KMS-11 (cell line): ENCODE data around the gene RNH1.

ENCODE experiments used
- H2AFZ ChIP-seq: fragments of 200-600 bp; sonication (generic); 2 replicates; pipeline ENCODE4 v1.6.1; 2016; ENCODE audit warnings: antibody characterized with exemption, mixed run types, low read depth
- H3K27ac ChIP-seq: fragments of 200-600 bp; sonication (generic); 2 replicates; pipeline ENCODE4 v1.6.1; 2016; ENCODE audit warnings: mild to moderate bottlenecking, mixed run types
- H3K27me3 ChIP-seq: fragments of 200-600 bp; sonication (generic); 2 replicates; pipeline ENCODE4 v1.6.1; 2017; ENCODE audit warnings: mild to moderate bottlenecking, low read depth, mixed run types, moderate library complexity; ENCODE audit not compliant: insufficient read depth
- H3K36me3 ChIP-seq: fragments of 200-600 bp; sonication (generic); 2 replicates; pipeline ENCODE4 v1.6.1; 2017; ENCODE audit warnings: mild to moderate bottlenecking, mixed run types; ENCODE audit not compliant: insufficient read depth
- H3K4me1 ChIP-seq: fragments of 200-600 bp; sonication (generic); 2 replicates; pipeline ENCODE4 v1.6.1; 2016; ENCODE audit warnings: mild to moderate bottlenecking, low read depth, mixed run types; ENCODE audit not compliant: poor library complexity, severe bottlenecking
- H3K4me2 ChIP-seq: fragments of 200-600 bp; sonication (generic); 2 replicates; pipeline ENCODE4 v1.7.0; 2016; ENCODE audit warnings: mild to moderate bottlenecking, mixed run types
- H3K4me3 ChIP-seq: fragments of 200-600 bp; sonication (generic); IDR thresholded peaks from 2 replicates; pipeline ENCODE4 v1.6.1; 2017; ENCODE audit warnings: low read depth, low read length, mixed read lengths; ENCODE audit not compliant: insufficient read depth
- H3K79me2 ChIP-seq: fragments of 200-600 bp; sonication (generic); 2 replicates; pipeline ENCODE4 v1.6.1; 2016; ENCODE audit warnings: low read depth, mixed run types; ENCODE audit not compliant: insufficient read depth
- H3K9ac ChIP-seq: fragments of 200-600 bp; sonication (generic); 2 replicates; pipeline ENCODE4 v1.6.1; 2016; ENCODE audit warnings: mild to moderate bottlenecking, mixed run types
- H4K20me1 ChIP-seq: fragments of 200-600 bp; sonication (generic); 2 replicates; pipeline ENCODE4 v1.6.1; 2016; ENCODE audit warnings: mild to moderate bottlenecking, mixed run types; ENCODE audit not compliant: insufficient read depth
- TF ChIP-seq, protein P1 (sequence below): fragments of 200-600 bp; sonication (generic); conservative IDR thresholded peaks from 2 replicates; pipeline ENCODE4 v1.6.1; 2017; ENCODE audit warnings: low read depth, mild to moderate bottlenecking, antibody characterized with exemption, low read length, moderate library complexity, mixed read lengths

Gene RNH1

DNA sequence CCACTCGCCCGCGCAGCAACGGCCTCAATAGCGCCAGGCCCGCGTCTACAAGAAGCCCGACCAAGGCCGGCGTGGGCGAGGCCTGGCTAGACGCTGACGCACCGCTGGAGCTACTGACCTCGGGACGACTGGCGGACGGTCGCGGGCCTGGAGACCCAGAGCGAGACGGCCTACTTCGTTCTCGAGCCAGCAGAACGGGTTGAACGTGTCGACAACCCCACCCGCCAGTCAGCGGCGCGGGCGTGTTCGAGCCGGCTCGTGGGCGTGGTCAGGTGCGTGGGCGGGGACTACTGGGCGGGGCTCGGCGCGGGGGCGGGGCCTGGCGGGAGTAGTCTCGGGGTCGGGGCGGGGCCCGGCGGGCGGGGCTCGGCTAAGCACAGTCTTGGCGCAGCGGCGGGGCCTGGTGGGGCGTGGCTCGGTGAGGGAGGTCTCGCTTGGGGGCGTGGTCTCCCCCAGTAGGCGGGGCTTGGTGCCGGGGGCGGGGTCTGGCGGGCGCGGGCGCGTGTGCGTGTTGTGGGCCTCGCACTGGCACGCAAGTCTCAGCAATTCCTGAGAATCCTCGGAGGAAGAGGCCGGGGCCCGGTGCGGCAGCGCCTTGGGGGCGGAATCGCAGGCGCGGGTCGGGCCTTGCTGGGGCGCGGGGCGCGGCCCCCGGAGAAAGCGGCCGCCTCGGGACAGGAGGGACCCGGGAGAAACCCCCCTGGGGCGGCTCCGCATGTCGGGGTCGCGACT, at the start of gene RNH1:
Gene RNH1, minus strand, starts transcription at position 248 of the 732 bp plus-strand sequence. CDS start 5,080 bp downstream, outside the sequence.
- H3K4me3 ChIP-seq: no peak within 1 kb of the TSS
- TF ChIP-seq, protein P1, sequence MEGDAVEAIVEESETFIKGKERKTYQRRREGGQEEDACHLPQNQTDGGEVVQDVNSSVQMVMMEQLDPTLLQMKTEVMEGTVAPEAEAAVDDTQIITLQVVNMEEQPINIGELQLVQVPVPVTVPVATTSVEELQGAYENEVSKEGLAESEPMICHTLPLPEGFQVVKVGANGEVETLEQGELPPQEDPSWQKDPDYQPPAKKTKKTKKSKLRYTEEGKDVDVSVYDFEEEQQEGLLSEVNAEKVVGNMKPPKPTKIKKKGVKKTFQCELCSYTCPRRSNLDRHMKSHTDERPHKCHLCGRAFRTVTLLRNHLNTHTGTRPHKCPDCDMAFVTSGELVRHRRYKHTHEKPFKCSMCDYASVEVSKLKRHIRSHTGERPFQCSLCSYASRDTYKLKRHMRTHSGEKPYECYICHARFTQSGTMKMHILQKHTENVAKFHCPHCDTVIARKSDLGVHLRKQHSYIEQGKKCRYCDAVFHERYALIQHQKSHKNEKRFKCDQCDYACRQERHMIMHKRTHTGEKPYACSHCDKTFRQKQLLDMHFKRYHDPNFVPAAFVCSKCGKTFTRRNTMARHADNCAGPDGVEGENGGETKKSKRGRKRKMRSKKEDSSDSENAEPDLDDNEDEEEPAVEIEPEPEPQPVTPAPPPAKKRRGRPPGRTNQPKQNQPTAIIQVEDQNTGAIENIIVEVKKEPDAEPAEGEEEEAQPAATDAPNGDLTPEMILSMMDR: no peak
- peaks cover 16% of the 10 kb centered on the region for H3K79me2 ChIP-seq
- peak within 1 kb of the TSS; percentile 82 for H2AFZ ChIP-seq
- peaks cover 14% of the 10 kb centered on the region for H3K4me1 ChIP-seq
- peak within 1 kb of the TSS; percentile 100 for H3K27ac ChIP-seq
- H3K9ac ChIP-seq: peak within 1 kb of the TSS; percentile 100
- no peaks in the 10 kb centered on the region for H3K36me3 ChIP-seq
- peak within 1 kb of the TSS; percentile 55 for H3K4me2 ChIP-seq
- H3K27me3 ChIP-seq: no peaks in the 10 kb centered on the region
- H4K20me1 ChIP-seq: no peaks in the 10 kb centered on the region

DNA sequence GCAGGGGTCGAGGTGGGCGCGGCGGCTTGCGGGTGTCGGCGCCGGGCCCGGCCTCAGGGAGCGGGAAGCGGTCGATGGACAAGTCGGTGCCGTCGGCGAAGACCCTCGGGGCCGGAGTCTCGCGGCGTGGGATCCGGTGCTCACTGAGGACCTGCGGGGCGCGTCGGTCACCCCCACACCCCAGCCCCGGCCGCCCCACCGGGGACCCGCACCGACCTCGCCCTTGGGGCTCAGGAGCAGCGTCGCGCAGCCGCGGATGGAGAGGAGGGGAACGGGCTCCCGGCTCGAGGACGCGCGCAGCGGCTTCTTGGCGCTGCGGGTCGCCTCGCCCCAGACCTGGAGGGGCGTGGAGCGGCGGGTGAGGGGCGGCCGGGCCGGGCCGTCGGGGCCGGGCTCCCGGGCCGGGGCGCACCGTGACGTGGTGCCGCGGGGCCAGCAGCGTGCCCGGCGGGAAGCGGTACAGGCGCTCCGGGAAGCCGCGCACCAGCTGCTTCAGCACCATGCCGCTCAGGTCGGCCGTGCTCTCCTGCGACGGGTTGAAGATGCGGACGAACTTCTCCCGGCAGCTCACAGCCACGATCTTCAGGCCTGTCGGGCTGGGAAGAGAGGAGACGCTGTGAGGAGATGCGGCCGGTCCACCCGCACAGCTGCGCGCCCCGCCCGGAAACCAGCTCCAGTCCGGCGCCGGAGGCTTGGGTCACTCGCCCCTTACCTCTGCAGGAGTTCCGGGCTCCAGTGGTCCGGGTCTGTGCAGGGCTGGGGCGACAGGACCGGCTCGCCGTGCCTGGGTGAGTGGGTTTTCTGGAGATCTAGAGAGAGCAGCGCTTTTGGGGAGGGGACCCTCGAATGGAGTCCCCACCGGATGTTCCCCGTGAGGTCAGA, 49.0 kb upstream of the RNH1 start:
- H3K4me2 ChIP-seq: no peak overlapping the region
- H2AFZ ChIP-seq: no peak overlapping the region
- TF ChIP-seq, protein P1: no peak
- no peaks in the 10 kb centered on the region for H3K79me2 ChIP-seq
- H3K4me1 ChIP-seq: peaks cover 16% of the 10 kb centered on the region
- no peak overlapping the region for H3K4me3 ChIP-seq
- no peaks in the 10 kb centered on the region for H4K20me1 ChIP-seq
- no peak overlapping the region for H3K27ac ChIP-seq
- no peaks in the 10 kb centered on the region; the same call in 1 of the 2 replicates for H3K27me3 ChIP-seq
- no peak overlapping the region for H3K9ac ChIP-seq
- no peaks in the 10 kb centered on the region for H3K36me3 ChIP-seq

DNA sequence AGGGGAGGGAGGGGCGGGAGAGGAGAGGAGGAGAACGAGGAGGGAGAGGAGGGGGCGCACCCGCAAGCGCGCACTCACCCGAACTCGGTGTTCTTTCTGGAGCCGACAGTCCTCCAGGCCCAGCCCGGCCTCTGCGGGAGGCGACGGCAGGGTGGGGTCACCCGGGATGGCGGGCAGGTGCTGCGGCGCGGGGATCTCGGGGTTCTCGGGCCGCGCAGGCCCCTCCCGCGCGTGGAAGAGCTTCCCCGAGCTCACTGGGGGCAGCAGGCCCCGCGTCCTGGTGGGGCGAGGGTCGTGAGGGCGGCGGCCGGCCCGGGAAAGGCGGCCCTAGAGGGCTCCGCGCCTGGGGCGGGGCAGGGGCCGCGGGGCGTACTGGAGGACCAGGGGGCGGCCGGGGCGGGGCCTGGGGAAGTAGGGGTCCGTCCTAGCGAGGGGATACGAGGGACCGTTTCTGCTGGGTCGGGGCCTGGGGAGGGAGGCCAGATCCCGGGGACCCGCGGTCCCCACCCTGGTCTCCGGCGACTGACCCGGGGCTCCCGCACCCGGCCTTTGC, 48.3 kb upstream of the RNH1 start:
- no peak overlapping the region for H3K9ac ChIP-seq

More for the DNA sequence above, 48.3 kb upstream of the RNH1 start:
- no peaks in the 10 kb centered on the region for H4K20me1 ChIP-seq
- peaks cover 16% of the 10 kb centered on the region for H3K4me1 ChIP-seq
- no peak overlapping the region for H3K4me3 ChIP-seq
- no peaks in the 10 kb centered on the region for H3K79me2 ChIP-seq
- no peak overlapping the region for H3K4me2 ChIP-seq
- peak overlapping the region; percentile 41; the same call in 1 of the 2 replicates for H2AFZ ChIP-seq
- H3K36me3 ChIP-seq: no peaks in the 10 kb centered on the region
- H3K27ac ChIP-seq: no peak overlapping the region
- TF ChIP-seq, protein P1: no peak
- no peaks in the 10 kb centered on the region; the same call in 1 of the 2 replicates for H3K27me3 ChIP-seq
